Progenitor cell of endocrine pancreas (in vitro differentiated cells): Measurements from ENCODE around the gene NUPR2. TPM values are rescaled to one million over a fixed set of nuclear protein-coding genes. Genes with fewer than 3 reads are reported as not detected.
A peak's percentile ranks its signal among the peaks of the same experiment; 100 is the strongest.
"Not testable (repeated sequence)": the region's sequence is repeated elsewhere in the genome, so short reads cannot be mapped to it uniquely, and the experiment has no call there.

Source experiments
- DNase-seq: peaks from one replicate; pipeline ENCODE4 v3.0.0; 2021; ENCODE audit warnings: low spot score; ENCODE audit not compliant: unreplicated experiment
- H3K27ac Mint-ChIP-seq: 2 replicates; pipeline ENCODE4 v1.8.0; 2021; ENCODE audit warnings: mild to moderate bottlenecking, moderate library complexity, mixed read lengths
- H3K27me3 Mint-ChIP-seq: 2 replicates; pipeline ENCODE4 v1.8.0; 2021; ENCODE audit warnings: mixed read lengths
- H3K36me3 Mint-ChIP-seq: 2 replicates; pipeline ENCODE4 v1.8.0; 2022; ENCODE audit warnings: mixed read lengths; ENCODE audit not compliant: insufficient read depth
- H3K4me1 Mint-ChIP-seq: 2 replicates; pipeline ENCODE4 v1.8.0; 2021; ENCODE audit warnings: low read depth, mixed read lengths
- H3K4me3 Mint-ChIP-seq: 2 replicates; pipeline ENCODE4 v1.8.0; 2021; ENCODE audit warnings: low read depth, mild to moderate bottlenecking, moderate library complexity, mixed read lengths
- H3K9me3 Mint-ChIP-seq: 2 replicates; pipeline ENCODE4 v1.8.0; 2021; ENCODE audit warnings: low read depth, mixed read lengths
- CTCF ChIP-seq: fragments of 200-600 bp; sonication (generic); IDR thresholded peaks from one replicate; pipeline ENCODE4 v1.5.0; 2021; ENCODE audit warnings: antibody characterized with exemption, mild to moderate bottlenecking; ENCODE audit not compliant: unreplicated experiment
- total RNA-seq: library from RNA; stranded (reverse); gene quantifications from 2 replicates; pipeline ENCODE4 v1.2.1, GENCODE V29; 2021

NUPR2 gene
- total RNA-seq, 1 donor from 2014 or later: not detected

GRCh38 chr7:56077681-56078080, 38.5 kb downstream of the NUPR2 start:
- Mint-ChIP-seq H3K27ac (no peak overlapping the region), H3K27me3 (no peaks in the 10 kb centered on the region), H3K4me3 (no peak overlapping the region)

GRCh38 chr7:56074371-56074791, 41.8 kb downstream of the NUPR2 start:
- Mint-ChIP-seq H3K27ac (peak overlapping the region; percentile 78), H3K36me3 (peaks cover 13% of the 10 kb centered on the region), H3K4me3 (no peak overlapping the region), H3K4me1 (peaks cover 1% of the 10 kb centered on the region), H3K9me3 (no peaks in the 10 kb centered on the region), H3K27me3 (no peaks in the 10 kb centered on the region)
- DNase-seq: peak; percentile 80
- TF ChIP-seq CTCF: peak; percentile 91

More at GRCh38 chr7:56077681-56078080, 38.5 kb downstream of the NUPR2 start:
- peaks cover 10% of the 10 kb centered on the region for H3K36me3 Mint-ChIP-seq
- no peak for DNase-seq
- H3K4me1 Mint-ChIP-seq: peaks cover 1% of the 10 kb centered on the region
- no peak for TF ChIP-seq CTCF
- H3K9me3 Mint-ChIP-seq: no peaks in the 10 kb centered on the region

- H3K36me3 Mint-ChIP-seq: peaks cover 30% of the 10 kb centered on the region
- H3K27me3 Mint-ChIP-seq, H3K4me3 Mint-ChIP-seq, H3K9me3 Mint-ChIP-seq, H3K27ac Mint-ChIP-seq, DNase-seq: not testable (repeated sequence)
- peaks cover 15% of the 10 kb centered on the region for H3K4me1 Mint-ChIP-seq
Observed at GRCh38 chr7:56066376-56066775, 49.8 kb downstream of the NUPR2 start.

Other genes starting within 250 kb of the NUPR2 start
- 12.7 and 14.3 TPM in 2 replicates for gene ZNF713, start 229.0 kb downstream of the NUPR2 start, total RNA-seq
- gene MRPS17, start 164.5 kb downstream of the NUPR2 start, total RNA-seq: 15.8 and 16.3 TPM in 2 replicates
- gene NIPSNAP2, start 151.8 kb downstream of the NUPR2 start, total RNA-seq: 50.3 and 56.3 TPM in 2 replicates
- gene PSPH, start 65.0 kb downstream of the NUPR2 start, total RNA-seq: 36.6 and 39.8 TPM in 2 replicates
- gene CCT6A, start 64.7 kb downstream of the NUPR2 start, total RNA-seq: 150 and 159 TPM in 2 replicates
- gene SUMF2, start 52.1 kb downstream of the NUPR2 start, total RNA-seq: 89.5 and 90.8 TPM in 2 replicates
- 0.27 and 1.2 TPM in 2 replicates for gene PHKG1, start 23.5 kb downstream of the NUPR2 start, total RNA-seq
- 137 TPM in 2 replicates for gene CHCHD2, start 9.9 kb downstream of the NUPR2 start, total RNA-seq